Natural killer cell (primary cell): Measurements from ENCODE around the gene NUDT2. TPM values are rescaled to one million over a fixed set of nuclear protein-coding genes. Genes with fewer than 3 reads are reported as not detected.

Experiments used
- ATAC-seq, 3 donors: fragments of 150-1000 bp in 2 of 3; fragments of 200-7000 bp in 1 of 3; cut with Tn5 transposase; 1 replicate in 1 of 3; 2 replicates in 2 of 3; pipeline ENCODE4 v1.10.0; 2021; ENCODE audit warnings: mild to moderate bottlenecking in 2 of 3, moderate library complexity in 2 of 3
- DNase-seq, 2 donors: peaks; one replicate each; pipeline versions ENCODE4 v3.0.0 to v3.0.0-alpha.2; 2013 to 2021; ENCODE audit warnings: mixed read lengths in 1 of 2
- H3K27ac ChIP-seq: one replicate; pipeline ENCODE4 v1.5.1; 2013; ENCODE audit warnings: mild to moderate bottlenecking, low read length
- H3K27me3 ChIP-seq: one replicate; pipeline ENCODE4 v1.6.1; 2013; ENCODE audit warnings: low read length; ENCODE audit not compliant: control insufficient read depth, insufficient read depth
- H3K36me3 ChIP-seq: one replicate; pipeline ENCODE4 v1.6.1; 2013; ENCODE audit warnings: low read length; ENCODE audit not compliant: control insufficient read depth, insufficient read depth
- H3K4me1 ChIP-seq: one replicate; pipeline ENCODE4 v1.6.1; 2013; ENCODE audit warnings: low read length; ENCODE audit not compliant: control insufficient read depth, insufficient read depth
- H3K4me3 ChIP-seq: one replicate; pipeline ENCODE4 v1.5.1; 2013; ENCODE audit warnings: low read length
- H3K9me3 ChIP-seq: one replicate; pipeline ENCODE4 v1.6.1; 2013; ENCODE audit warnings: low read length; ENCODE audit not compliant: control insufficient read depth, insufficient read depth
- H3K27ac Mint-ChIP-seq, 2 donors: one replicate each; pipeline ENCODE4 v1.8.0; 2022; ENCODE audit warnings: mild to moderate bottlenecking in 2 of 2, mixed read lengths in 2 of 2, moderate library complexity in 1 of 2
- H3K27me3 Mint-ChIP-seq, 2 donors: one replicate each; pipeline ENCODE4 v1.8.0; 2022; ENCODE audit warnings: low read depth in 2 of 2, mixed read lengths in 2 of 2
- H3K36me3 Mint-ChIP-seq: one replicate; pipeline ENCODE4 v1.8.0; 2022; ENCODE audit warnings: mixed read lengths
- H3K4me1 Mint-ChIP-seq, 2 donors: one replicate each; pipeline ENCODE4 v1.8.0; 2022; ENCODE audit warnings: mixed read lengths in 2 of 2
- H3K4me3 Mint-ChIP-seq: one replicate; pipeline ENCODE4 v1.8.0; 2022; ENCODE audit warnings: mild to moderate bottlenecking, moderate library complexity, mixed read lengths
- H3K9me3 Mint-ChIP-seq, 2 donors: one replicate each; pipeline ENCODE4 v1.8.0; 2022; ENCODE audit warnings: mixed read lengths in 2 of 2
- WGBS: methylation state at CpG from one replicate; pipeline ENCODE4 v1.1.7; 2013; ENCODE audit warnings: missing lambda C conversion rate; ENCODE audit not compliant: insufficient coverage; 5-methylcytosine and 5-hydroxymethylcytosine counted together
- intact Hi-C: fragments of 100-400 bp; cut with micrococcal nuclease; formaldehyde crosslinking; loops from one replicate; pipeline ENCODE4 v1.14.2; 2022
- total RNA-seq, 4 donors: library from RNA; stranded (reverse); fragments of 120-200 nt in 1 of 4; gene quantifications; one replicate each; pipeline versions ENCODE4 v1.2.3 to v1.2.4, GENCODE V29; 2013 to 2022
- TF ChIP-seq, protein P1 (sequence below): fragments of 200-600 bp; IDR thresholded peaks from one replicate; pipeline ENCODE4 v1.8.0; 2022; ENCODE audit warnings: antibody characterized with exemption

Gene NUDT2
- total RNA-seq, 3 donors from 2014 or later (not counting 1 experiment from before 2014, with no cell fraction given), result 8.5 to 15.7 (median 9.4) TPM

DNA sequence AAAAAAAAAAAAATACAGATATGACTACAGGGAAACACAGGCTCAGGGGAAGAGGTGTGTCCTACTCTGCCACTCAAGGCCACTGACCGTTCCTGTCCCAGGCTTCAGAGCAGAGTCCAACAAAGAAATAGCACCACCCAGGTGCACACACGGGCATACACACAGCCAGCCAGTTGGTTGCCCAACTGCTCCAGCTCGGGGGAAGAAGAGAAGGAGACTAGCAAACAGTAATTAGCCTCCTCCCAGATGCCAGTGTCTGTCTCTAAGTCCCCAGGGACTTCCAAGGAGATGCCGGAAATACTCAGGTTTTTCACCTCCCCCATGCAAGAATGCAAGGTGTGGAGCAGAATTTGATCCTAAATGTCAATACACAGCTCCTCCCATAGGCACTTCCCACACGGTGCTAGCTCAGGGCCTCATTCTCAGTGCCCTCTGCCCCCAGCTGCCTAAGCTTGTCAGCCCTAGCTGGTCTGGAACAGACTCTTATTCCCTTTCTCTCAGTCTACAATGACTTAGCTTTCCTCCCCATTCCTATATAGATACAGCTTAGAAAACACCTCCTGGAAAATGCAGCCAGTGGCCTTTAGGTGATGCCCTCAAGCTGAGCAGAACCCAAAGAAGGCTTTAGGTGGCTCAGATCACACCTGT, 45.7 kb downstream of the NUDT2 start:
- Histone ChIP-seq H3K27me3 (no peaks in the 10 kb centered on the region), H3K9me3 (no peaks in the 10 kb centered on the region), H3K4me3 (no peak overlapping the region), H3K27ac (no peak overlapping the region), H3K4me1 (peaks cover 30% of the 10 kb centered on the region), H3K36me3 (no peaks in the 10 kb centered on the region)
- ATAC-seq, result no peak
- peaks cover 0 to 4% of the 10 kb centered on the region in 2 donors for H3K27me3 Mint-ChIP-seq
- TF ChIP-seq, protein P1, sequence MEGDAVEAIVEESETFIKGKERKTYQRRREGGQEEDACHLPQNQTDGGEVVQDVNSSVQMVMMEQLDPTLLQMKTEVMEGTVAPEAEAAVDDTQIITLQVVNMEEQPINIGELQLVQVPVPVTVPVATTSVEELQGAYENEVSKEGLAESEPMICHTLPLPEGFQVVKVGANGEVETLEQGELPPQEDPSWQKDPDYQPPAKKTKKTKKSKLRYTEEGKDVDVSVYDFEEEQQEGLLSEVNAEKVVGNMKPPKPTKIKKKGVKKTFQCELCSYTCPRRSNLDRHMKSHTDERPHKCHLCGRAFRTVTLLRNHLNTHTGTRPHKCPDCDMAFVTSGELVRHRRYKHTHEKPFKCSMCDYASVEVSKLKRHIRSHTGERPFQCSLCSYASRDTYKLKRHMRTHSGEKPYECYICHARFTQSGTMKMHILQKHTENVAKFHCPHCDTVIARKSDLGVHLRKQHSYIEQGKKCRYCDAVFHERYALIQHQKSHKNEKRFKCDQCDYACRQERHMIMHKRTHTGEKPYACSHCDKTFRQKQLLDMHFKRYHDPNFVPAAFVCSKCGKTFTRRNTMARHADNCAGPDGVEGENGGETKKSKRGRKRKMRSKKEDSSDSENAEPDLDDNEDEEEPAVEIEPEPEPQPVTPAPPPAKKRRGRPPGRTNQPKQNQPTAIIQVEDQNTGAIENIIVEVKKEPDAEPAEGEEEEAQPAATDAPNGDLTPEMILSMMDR, result no peak
- 86% methylated on average over 5 of the region's 5 CpGs for WGBS
- H3K4me1 Mint-ChIP-seq, result peaks cover 26 to 32% of the 10 kb centered on the region in 2 donors
- intact Hi-C loops, result loop anchor here (5.0 to 10.0 kb wide), 3 partner anchors 248 to 558 kb away; partner anchors contain the start of genes DCAF12, UBAP2 and UBE2R2
- H3K27ac Mint-ChIP-seq, result peak overlapping the region; percentile 58 to 82
- no peaks in the 10 kb centered on the region for H3K9me3 Mint-ChIP-seq
- H3K4me3 Mint-ChIP-seq, result peak overlapping the region; percentile 90
- peak in 1 of 2 donors; percentile 8 for DNase-seq
- H3K36me3 Mint-ChIP-seq, result no peaks in the 10 kb centered on the region

GRCh38 chr9:34375901-34376595, 46.7 kb downstream of the NUDT2 start:
- H3K9me3 Mint-ChIP-seq, result no peaks in the 10 kb centered on the region
- peak overlapping the region; percentile 54 for H3K4me3 ChIP-seq
- no peaks in the 10 kb centered on the region for H3K9me3 ChIP-seq
- no peaks in the 10 kb centered on the region for H3K27me3 ChIP-seq
- intact Hi-C loops, result loop anchor here (1.0 to 10.0 kb wide), 4 partner anchors 47 to 559 kb away; partner anchors contain the start of genes DCAF12, KIF24, NUDT2 and UBAP2
- H3K27ac ChIP-seq, result peak overlapping the region; percentile 32
- H3K27ac Mint-ChIP-seq, result peak overlapping the region; percentile 58 to 82
- ATAC-seq, result peak; percentile 27 to 51 (median 50)
- H3K36me3 ChIP-seq, result no peaks in the 10 kb centered on the region
- peak; percentile 44 to 77 for DNase-seq
- H3K27me3 Mint-ChIP-seq, result peaks cover 0 to 4% of the 10 kb centered on the region in 2 donors
- WGBS, result 4% methylated on average over 22 of the region's 22 CpGs
- peaks cover 36 to 41% of the 10 kb centered on the region in 2 donors for H3K4me1 Mint-ChIP-seq
- peaks cover 39% of the 10 kb centered on the region for H3K4me1 ChIP-seq
- no peaks in the 10 kb centered on the region for H3K36me3 Mint-ChIP-seq
- H3K4me3 Mint-ChIP-seq, result peak overlapping the region; percentile 90
- TF ChIP-seq, protein P1, result no peak

GRCh38 chr9:34376596-34377403, 47.4 kb downstream of the NUDT2 start, which contains the start of gene MYORG:
TSS of gene MYORG (minus strand) at chr9:34376898. CDS start at chr9:34372943, 3,955 bp downstream.
- Histone ChIP-seq H3K4me1 (peaks cover 44% of the 10 kb centered on the region), H3K4me3 (peak within 1 kb of the TSS; percentile 54), H3K27me3 (no peaks in the 10 kb centered on the region), H3K9me3 (no peaks in the 10 kb centered on the region), H3K36me3 (no peaks in the 10 kb centered on the region), H3K27ac (peak within 1 kb of the TSS; percentile 32)
- TF ChIP-seq, protein P1, result no peak
- Mint-ChIP-seq H3K9me3 (no peaks in the 10 kb centered on the region), H3K4me1 (peaks cover 43 to 49% of the 10 kb centered on the region in 2 donors), H3K36me3 (no peaks in the 10 kb centered on the region), H3K4me3 (peak within 1 kb of the TSS; percentile 90), H3K27me3 (peaks cover 0 to 6% of the 10 kb centered on the region in 2 donors), H3K27ac (peak within 1 kb of the TSS; percentile 58 to 82)
- ATAC-seq (peak; percentile 71 to 86 (median 75)), DNase-seq (peak; percentile 80 to 97)
- intact Hi-C loops, result loop anchor here (1.0 to 10.0 kb wide), 4 partner anchors 47 to 559 kb away; partner anchors contain the start of genes DCAF12, KIF24, NUDT2 and UBAP2
- WGBS, result under 1% methylated on average over 54 of the region's 54 CpGs
